ENCODE data around the gene NLGN3. TPM values are rescaled to one million over a fixed set of nuclear protein-coding genes. Genes with fewer than 3 reads are reported as not detected.

The NLGN3 gene
- total and polyA plus RNA-seq, 2 donors (not counting 1 experiment from before 2014, with no cell fraction given): 0.81 to 1.3 TPM

- Mint-ChIP-seq H3K4me1 (peaks cover 59% of the 10 kb centered on the region), H3K27me3 (no peaks in the 10 kb centered on the region)
Observed at GRCh38 chrX:71111921-71112431, 32.7 kb upstream of the NLGN3 start.

More at GRCh38 chrX:71111921-71112431, 32.7 kb upstream of the NLGN3 start:
- TF ChIP-seq EZH2 (IDR thresholded peaks at IDR 0.05; ENCODE audit: borderline replicate concordance, insufficient read depth, low read depth, low read length, poor library complexity, severe bottlenecking): no peak
- no peak for TF ChIP-seq CTCF (IDR thresholded peaks at IDR 0.05)
- Histone ChIP-seq H3K79me2 (ENCODE audit: control insufficient read depth, insufficient read depth, low read length) (peaks cover 56% of the 10 kb centered on the region), H3K4me1 (ENCODE audit: control insufficient read depth in 2 of 2, insufficient read depth in 2 of 2, low read length in 2 of 2) (peaks cover 50 to 59% of the 10 kb centered on the region in 2 donors), H4K20me1 (ENCODE audit: control insufficient read depth, insufficient read depth, low read length, poor library complexity, severe bottlenecking) (no peaks in the 10 kb centered on the region), H3K4me3 (ENCODE audit: control extremely low read depth in 1 of 5, extremely low read depth in 1 of 5, insufficient read depth in 1 of 5, low read depth in 2 of 5, low read length in 4 of 5) (peak overlapping the region; percentile 75 to 90 (median 82)), H2AFZ (ENCODE audit: insufficient read depth, low read depth, low read length, poor library complexity, severe bottlenecking) (peak overlapping the region; percentile 46), H3K27ac (ENCODE audit: low read length in 2 of 2) (peak overlapping the region; percentile 98), H3K27me3 (replicated peaks in 1 of 4; ENCODE audit: control extremely low read depth in 1 of 4, control insufficient read depth in 3 of 4, insufficient read depth in 4 of 4, low read length in 3 of 4) (no peaks in the 10 kb centered on the region), H3K4me2 (replicated peaks; ENCODE audit: low read depth, low read length, poor library complexity, severe bottlenecking) (peak overlapping the region; percentile 85), H3K9me3 (ENCODE audit: control extremely low read depth in 1 of 3, control insufficient read depth in 2 of 3, insufficient read depth in 1 of 3, low read length in 2 of 3) (no peaks in the 10 kb centered on the region), H3K36me3 (replicated peaks in 1 of 2; ENCODE audit: control extremely low read depth in 1 of 2, control insufficient read depth in 1 of 2, extremely low read depth in 1 of 2, insufficient read depth in 2 of 2, low read length in 1 of 2) (peaks cover 0 to 31% of the 10 kb centered on the region in 2 experiments), H3K9ac (ENCODE audit: low read length) (peak overlapping the region; percentile 86)
- Mint-ChIP-seq H3K9me3 (ENCODE audit: insufficient read depth) (no peaks in the 10 kb centered on the region), H3K4me3 (peak overlapping the region; percentile 98), H3K27ac (peak overlapping the region; percentile 99)
- ATAC-seq (ENCODE audit: low read depth) (peak; percentile 40), DNase-seq (no peak)
- intact Hi-C loops (cut with micrococcal nuclease): loop anchor here (1.0 to 5.0 kb wide), 5 partner anchors 9 to 142 kb away; partner anchors contain the start of genes SNX12 and ZMYM3
- 0% methylated on average over 2 of the region's 5 CpGs for WGBS (ENCODE audit: insufficient coverage)
- ChIA-PET POLR2A (interaction anchor here (0.6 to 3.4 kb wide), 8 partner anchors 10 to 254 kb away, joined by 3 to 29 read pairs (median 3); partner anchors contain the start of genes TAF1 and ZMYM3), CTCF (interaction anchor here (1.0 to 4.7 kb wide), 6 partner anchors 9 to 18 kb away, joined by 4 to 33 read pairs (median 6); partner anchors contain the start of gene FOXO4)
